IMR-90 (cell line): ENCODE results near the gene LSM14B. TPM values are rescaled to one million over a fixed set of nuclear protein-coding genes. Genes with fewer than 3 reads are reported as not detected.

ENCODE experiments used
- polyA plus RNA-seq, 3 experiments: library from polyadenylated mRNA; depleted of rRNA; stranded (reverse); fragments of >200 nt; gene quantifications; 2 replicates each; pipeline ENCODE4 v1.2.3, GENCODE V29; 2012; ENCODE audit warnings: low replicate concordance in 1 of 3
- total RNA-seq: library from RNA; depleted of rRNA; stranded (reverse); fragments of >200 nt; gene quantifications from 2 replicates; pipeline ENCODE4 v1.2.3, GENCODE V29; 2012; rRNA removed

Gene LSM14B
- total and polyA plus RNA-seq, 2 of the 4 experiments (the other 2 are of a cell fraction): 23.7 to 41.1 TPM

Other genes starting within 250 kb of the LSM14B start
- gene TAF4, start 56.6 kb upstream of the LSM14B start, total RNA-seq: 1.4 and 1.7 TPM in 2 replicates
- 4.9 and 5.1 TPM in 2 replicates for gene TAF4, start 56.6 kb upstream of the LSM14B start, polyA plus RNA-seq (2012; rRNA removed)
- gene PSMA7, start 20.9 kb downstream of the LSM14B start, total RNA-seq: 458 and 487 TPM in 2 replicates
- 417 and 520 TPM in 2 replicates for gene PSMA7, start 20.9 kb downstream of the LSM14B start, polyA plus RNA-seq (2012; rRNA removed)
- gene SS18L1, start 21.3 kb downstream of the LSM14B start, total RNA-seq: 8.1 and 10.6 TPM in 2 replicates
- 12.2 and 15.6 TPM in 2 replicates for gene SS18L1, start 21.3 kb downstream of the LSM14B start, polyA plus RNA-seq (2012; rRNA removed)
- 11.5 and 12.2 TPM in 2 replicates for gene MTG2, start 60.6 kb downstream of the LSM14B start, total RNA-seq
- gene MTG2, start 60.6 kb downstream of the LSM14B start, polyA plus RNA-seq (2012; rRNA removed): 23.9 and 25.2 TPM in 2 replicates
- gene HRH3, start 97.8 kb downstream of the LSM14B start, total RNA-seq: not detected in 2 replicates
- not detected in 2 replicates for gene HRH3, start 97.8 kb downstream of the LSM14B start, polyA plus RNA-seq (2012; rRNA removed)
- gene OSBPL2, start 116.0 kb downstream of the LSM14B start, total RNA-seq: 27.6 and 28.6 TPM in 2 replicates
- 17.7 and 19.3 TPM in 2 replicates for gene OSBPL2, start 116.0 kb downstream of the LSM14B start, polyA plus RNA-seq (2012; rRNA removed)
- 96.9 and 103 TPM in 2 replicates for gene ADRM1, start 180.5 kb downstream of the LSM14B start, total RNA-seq
- 149 and 188 TPM in 2 replicates for gene ADRM1, start 180.5 kb downstream of the LSM14B start, polyA plus RNA-seq (2012; rRNA removed)
- gene LAMA5, start 244.8 kb downstream of the LSM14B start, total RNA-seq: 0.56 and 0.90 TPM in 2 replicates
- gene LAMA5, start 244.8 kb downstream of the LSM14B start, polyA plus RNA-seq (2012; rRNA removed): 7.3 and 11.4 TPM in 2 replicates